ENCODE measurements around the gene STON2.

The STON2 gene

GRCh38 chr14:81295958-81296923, 103.9 kb downstream of the STON2 start:
- no peak for DNase-seq

GRCh38 chr14:81289516-81289915, 110.6 kb downstream of the STON2 start:
- no peak for DNase-seq

- no peak for DNase-seq
Measured at GRCh38 chr14:81286574-81287370, 113.4 kb downstream of the STON2 start.

GRCh38 chr14:81285245-81285644, 114.9 kb downstream of the STON2 start:
- DNase-seq, result no peak

- DNase-seq, result no peak
Measured at GRCh38 chr14:81281332-81281731, 118.8 kb downstream of the STON2 start.

- no peak for DNase-seq
Measured at GRCh38 chr14:81280136-81280791, 119.9 kb downstream of the STON2 start.

GRCh38 chr14:81277096-81277495, 123.0 kb downstream of the STON2 start:
- DNase-seq, result no peak

GRCh38 chr14:81276073-81277069, 123.8 kb downstream of the STON2 start:
- no peak for DNase-seq

- no peak for DNase-seq
Measured at GRCh38 chr14:81275305-81276072, 124.6 kb downstream of the STON2 start.

- DNase-seq, result no peak
Measured at GRCh38 chr14:81273961-81274575, 126.1 kb downstream of the STON2 start.

- DNase-seq, result no peak
Measured at GRCh38 chr14:81273521-81273920, 126.6 kb downstream of the STON2 start.

- DNase-seq, result no peak
Measured at GRCh38 chr14:81272317-81272716, 127.8 kb downstream of the STON2 start.

- DNase-seq, result no peak
Measured at GRCh38 chr14:81269979-81270375, 130.1 kb downstream of the STON2 start.

- DNase-seq, result no peak
Measured at GRCh38 chr14:81269100-81269978, 130.8 kb downstream of the STON2 start.

GRCh38 chr14:81268016-81268416, 132.1 kb downstream of the STON2 start:
- DNase-seq, result no peak

- no peak for DNase-seq
Measured at GRCh38 chr14:81265636-81266169, 134.4 kb downstream of the STON2 start.

GRCh38 chr14:81264671-81265070, 135.5 kb downstream of the STON2 start:
- DNase-seq, result no peak

GRCh38 chr14:81263777-81264410, 136.2 kb downstream of the STON2 start:
- no peak for DNase-seq

- DNase-seq, result no peak
Measured at GRCh38 chr14:81261176-81261575, 138.9 kb downstream of the STON2 start.
